Stimulated activated CD4-positive, alpha-beta T cell treated with anti-CD3 and anti-CD28 coated beads, Interleukin-12 subunit alpha, Interleukin-12 subunit beta, amount 100 ng/mL, for 4 hours (primary cell): Measurements from ENCODE around the gene S100A7.
"Not testable (repeated sequence)": the region's sequence is repeated elsewhere in the genome, so short reads cannot be mapped to it uniquely, and the experiment has no call there.

ENCODE experiments used
- DNase-seq: peaks from one replicate; pipeline ENCODE4 v3.0.0-alpha.2; 2020

S100A7 gene

GRCh38 chr1:153475282-153475681 is 14.8 kb upstream of the S100A7 start:
- no peak for DNase-seq

DNA sequence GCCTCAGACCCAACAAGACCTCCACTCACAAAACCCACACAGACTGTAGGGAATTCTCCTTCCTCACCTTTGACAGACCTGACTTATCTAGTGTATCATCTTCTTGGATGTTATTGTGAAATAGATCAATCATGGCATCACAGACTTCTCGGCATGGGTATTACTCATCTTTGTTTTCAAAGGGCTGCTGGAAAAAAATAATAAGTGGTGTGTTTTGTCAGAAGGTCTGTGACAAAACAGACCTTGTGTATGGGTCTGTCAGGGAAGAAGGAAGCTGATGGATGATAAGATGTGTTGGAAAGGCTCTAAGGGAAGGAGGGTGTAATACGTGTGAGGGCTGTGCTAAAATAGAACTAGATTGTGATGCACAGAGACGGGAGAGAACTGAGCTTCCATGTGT is 13.9 kb upstream of the S100A7 start:
- DNase-seq: no peak

GRCh38 chr1:153470707-153471106 is 10.3 kb upstream of the S100A7 start:
- no peak for DNase-seq

DNA sequence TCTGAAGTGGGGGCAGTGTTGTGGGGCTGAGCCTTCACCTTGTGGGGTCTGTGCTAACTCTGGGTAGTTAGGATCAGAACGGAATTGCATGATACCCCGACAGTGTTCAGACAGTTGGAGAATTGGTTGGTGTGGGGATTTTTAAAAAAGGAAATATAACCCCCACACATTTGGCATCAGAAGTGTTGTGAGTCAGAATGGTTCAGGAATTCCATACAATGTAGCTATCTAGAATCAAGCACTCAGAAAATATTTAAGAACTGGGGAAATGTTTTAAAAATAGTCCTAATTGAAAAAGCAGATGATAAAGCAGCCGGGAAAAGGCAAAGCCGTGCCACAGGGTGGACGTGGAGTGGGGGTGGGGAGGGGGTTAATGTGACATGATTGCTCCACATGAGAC is 6.5 kb upstream of the S100A7 start:
- DNase-seq: no peak

DNA sequence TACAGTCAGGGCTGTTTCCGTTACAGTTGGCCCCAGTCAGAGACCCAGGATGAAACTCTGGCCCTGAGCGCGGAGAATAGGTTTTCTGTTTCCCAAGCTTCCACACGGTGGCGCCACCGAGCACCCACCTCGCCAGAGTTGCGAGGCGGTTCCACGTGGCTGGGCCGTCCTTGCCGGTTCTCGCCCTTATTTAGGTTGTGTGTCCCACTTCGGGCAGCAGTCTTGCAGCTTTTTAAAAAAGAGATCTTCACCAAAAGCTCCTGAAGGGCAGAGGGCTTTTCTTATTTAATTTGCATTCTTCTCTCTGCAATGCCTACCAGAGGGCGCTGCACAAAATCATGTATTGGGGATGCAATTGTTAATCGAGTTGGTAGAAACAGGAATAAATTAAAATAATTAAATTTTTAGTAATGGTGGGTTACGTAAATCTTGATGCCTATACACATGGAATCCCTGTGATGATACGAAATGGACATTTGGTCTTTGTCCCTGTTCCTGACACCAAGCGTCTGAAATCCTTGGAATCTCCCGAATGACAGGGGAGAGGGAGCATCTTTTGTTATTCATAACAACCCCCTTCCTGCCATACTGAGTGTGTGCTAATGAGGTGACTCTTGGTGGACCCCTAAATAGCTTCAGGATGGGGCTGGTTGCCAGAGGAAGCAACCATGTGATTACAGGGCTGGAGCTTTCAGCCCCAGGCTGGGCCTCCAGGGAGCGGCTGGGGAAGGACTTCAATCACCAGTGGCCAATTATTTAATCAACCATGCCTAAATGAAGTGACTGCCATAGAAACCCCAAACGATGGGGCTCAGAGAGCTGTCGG is 5.6 kb upstream of the S100A7 start:
- peak; percentile 69 for DNase-seq

- not testable (repeated sequence) for DNase-seq
Observed at GRCh38 chr1:153462741-153463140, 2.3 kb upstream of the S100A7 start.

DNA sequence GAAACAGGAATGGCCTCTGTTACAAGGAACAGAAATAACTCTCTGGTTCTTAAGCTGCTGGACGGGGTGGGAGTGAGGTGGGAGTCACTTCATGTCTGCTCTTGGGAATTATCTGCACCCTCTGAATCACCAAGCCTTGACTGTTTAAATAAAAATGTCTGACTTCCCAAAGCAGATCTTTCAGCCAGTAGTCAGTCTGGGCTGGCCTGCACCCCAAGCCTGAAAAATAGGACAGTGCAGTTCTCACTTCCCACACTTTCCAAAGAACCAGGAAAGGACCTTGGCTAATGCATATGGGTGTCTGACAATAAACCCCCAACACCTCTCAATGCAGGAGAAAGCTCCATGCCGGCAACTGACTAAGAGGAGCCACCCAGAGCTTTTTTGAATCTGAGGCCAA is 796 bp downstream of the S100A7 start:
- no peak for DNase-seq

DNA sequence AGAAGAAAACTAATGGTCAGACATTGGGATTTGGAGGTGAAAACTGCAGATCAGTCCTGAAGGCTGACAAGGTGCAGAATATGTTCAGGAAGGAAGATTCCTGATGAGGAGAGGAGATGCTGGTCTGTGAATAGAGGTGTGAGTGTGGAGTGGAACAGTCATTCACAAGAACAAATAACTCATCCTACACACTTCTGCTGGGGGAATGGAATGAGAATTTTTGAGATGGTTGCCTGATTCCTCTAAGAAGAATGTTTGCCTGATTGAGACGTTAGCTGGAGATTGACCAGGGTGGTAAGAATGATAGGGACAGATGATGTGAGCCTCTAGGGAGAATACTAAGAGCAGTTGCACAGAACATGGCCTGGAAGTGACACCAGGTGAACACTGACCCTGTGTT is 4.1 kb downstream of the S100A7 start:
- DNase-seq: no peak

- DNase-seq: not testable (repeated sequence)
Observed at GRCh38 chr1:153448851-153449250, 11.6 kb downstream of the S100A7 start.

- DNase-seq: no peak
Observed at GRCh38 chr1:153447498-153448170, 12.8 kb downstream of the S100A7 start.

DNA sequence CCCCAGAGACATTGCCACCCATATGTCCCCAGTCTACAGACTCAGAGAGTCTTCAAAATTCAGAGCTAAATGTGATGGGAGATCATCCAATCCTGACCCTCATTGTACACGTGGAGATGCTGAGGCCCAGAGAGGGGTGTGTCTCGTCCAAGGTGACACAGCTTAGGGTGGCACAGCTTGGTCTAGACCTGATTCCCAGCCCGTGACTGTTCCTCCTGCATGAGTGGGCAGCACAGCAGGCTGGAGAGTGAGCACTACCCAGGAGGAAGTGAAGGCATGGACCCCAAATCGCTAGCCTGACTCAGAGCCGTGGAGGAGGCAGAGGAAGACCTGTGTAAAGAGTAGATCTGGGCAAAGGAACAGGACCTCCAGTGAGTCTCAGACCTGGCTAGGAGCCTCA is 16.4 kb downstream of the S100A7 start:
- DNase-seq: no peak

DNA sequence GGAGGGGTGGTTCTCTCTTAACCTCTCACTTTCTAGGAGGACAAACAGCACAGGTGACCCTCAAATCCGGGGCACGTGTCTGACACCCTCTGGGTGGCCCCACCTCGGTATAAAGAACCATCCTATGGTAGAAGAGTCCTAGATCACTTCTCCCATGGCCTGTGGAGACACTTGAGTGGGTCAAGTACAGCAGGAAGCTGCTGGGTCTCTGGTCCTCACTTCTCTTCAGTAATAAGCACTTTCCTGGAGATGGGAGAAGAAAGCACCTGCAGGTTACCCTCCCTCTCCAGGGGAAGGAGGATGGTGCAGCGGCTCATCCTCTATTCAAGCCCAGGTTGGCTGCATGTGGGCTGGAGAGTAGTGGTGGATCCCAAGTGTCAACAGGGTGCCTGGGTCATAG is 17.0 kb downstream of the S100A7 start:
- no peak for DNase-seq

DNA sequence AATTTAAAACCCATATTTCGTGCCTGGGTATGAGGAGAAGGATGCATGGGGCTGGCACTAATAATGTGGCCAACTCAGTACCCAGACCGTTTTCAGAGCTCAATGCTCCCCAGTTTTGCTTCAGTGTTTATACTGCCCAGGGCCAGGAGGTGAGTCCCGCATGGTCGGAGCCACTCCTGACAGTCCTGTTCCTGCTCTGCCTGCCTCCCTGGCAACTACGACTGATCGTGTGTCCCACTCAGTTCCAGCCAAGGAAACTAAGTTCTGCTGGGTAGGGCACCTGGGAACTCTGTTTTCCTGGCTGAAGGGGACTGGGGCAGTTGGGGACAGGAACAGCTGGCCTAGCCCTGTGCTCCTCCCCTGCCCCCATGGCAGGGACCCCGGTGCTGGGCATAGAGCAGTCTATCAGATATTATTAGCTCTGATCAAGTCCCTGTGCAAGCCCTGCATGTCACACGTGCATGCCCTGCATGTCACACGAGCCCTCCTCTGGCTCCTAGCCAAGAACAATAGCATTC is 19.2 kb downstream of the S100A7 start:
- DNase-seq: no peak

- no peak for DNase-seq
Observed at GRCh38 chr1:153439273-153439672, 21.2 kb downstream of the S100A7 start.

GRCh38 chr1:153438599-153438998 is 21.9 kb downstream of the S100A7 start:
- no peak for DNase-seq

- no peak for DNase-seq
Observed at GRCh38 chr1:153437236-153437635, 23.2 kb downstream of the S100A7 start.

GRCh38 chr1:153434746-153435455 is 25.6 kb downstream of the S100A7 start:
- no peak for DNase-seq

DNA sequence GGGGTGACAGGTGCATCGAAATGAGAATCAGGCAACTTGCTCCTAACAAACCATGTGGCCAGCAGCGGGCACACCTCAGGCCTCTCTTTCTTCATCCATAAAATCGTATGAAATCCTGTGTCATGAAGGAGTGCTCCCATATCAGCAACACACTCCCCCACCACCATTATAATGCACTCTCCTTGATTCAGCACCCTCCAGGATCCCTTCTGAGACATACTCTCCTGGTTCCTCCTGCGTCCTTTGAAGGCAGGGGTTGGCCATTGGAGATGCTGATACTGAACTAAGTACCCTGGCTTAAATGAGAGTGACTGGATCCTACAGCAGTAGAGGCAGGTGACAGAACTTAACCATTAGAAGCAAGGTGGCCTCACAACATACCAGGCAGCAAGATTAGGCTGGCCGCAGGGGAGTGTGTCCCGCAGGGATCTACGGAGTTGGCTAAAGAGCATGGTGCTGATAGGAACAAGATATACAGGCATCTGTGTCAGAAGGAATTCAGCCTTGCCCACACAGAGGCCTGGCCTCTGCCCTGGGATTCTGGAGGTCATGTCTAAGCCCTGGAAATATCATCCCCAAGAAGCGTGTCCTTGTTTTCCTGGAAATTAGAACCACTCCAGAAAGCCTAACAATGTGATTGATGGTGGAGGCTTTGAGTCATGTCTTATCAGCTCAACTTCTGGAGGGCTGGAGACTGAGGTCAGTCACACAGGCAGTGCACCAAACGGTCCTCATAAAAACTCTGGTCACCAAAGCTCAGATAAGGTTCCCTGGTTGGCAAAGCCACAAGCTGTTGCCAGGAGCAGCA is 27.4 kb downstream of the S100A7 start:
- no peak for DNase-seq

- no peak for DNase-seq
Observed at GRCh38 chr1:153431928-153432327, 28.5 kb downstream of the S100A7 start.

- no peak for DNase-seq
Observed at GRCh38 chr1:153431427-153431826, 29.0 kb downstream of the S100A7 start.

DNA sequence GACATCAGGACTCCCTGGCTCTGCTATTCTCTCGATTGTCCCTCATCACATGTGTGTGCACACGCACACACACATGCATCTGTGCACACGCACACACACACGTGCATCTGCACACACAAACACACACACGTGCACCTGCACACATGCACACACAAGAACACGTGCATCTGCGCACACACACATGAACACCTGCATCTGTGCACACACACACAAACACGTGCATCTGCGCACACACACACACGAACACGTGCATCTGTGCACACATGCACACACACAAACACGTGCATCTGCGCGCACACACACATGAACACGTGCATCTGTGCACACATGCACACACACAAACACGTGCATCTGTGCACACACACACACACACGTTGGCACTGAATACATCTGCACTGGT is 29.4 kb downstream of the S100A7 start:
- DNase-seq: no peak

GRCh38 chr1:153430561-153430960 is 29.9 kb downstream of the S100A7 start:
- no peak for DNase-seq

DNA sequence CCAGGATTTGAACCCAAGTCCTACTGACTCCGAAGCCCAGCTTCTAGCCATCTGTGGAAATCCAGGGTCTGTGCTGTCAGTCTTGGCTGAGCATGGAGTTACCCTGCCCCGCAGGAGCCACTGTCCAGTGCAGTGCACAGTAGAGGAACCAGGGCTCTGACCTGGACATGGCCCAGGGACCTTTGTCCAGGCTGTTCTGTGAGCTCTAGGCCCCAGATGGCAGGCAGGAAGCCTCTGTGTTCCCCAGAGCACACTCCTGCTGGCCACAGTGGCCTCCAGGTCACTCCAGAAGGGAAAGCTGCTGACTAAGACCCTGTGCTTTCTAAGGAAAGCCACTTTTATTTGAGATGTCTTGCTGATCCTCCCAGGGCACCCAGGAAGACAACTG is 30.3 kb downstream of the S100A7 start:
- no peak for DNase-seq
